H9 (cell line): Measurements from ENCODE around the gene MRPL34. TPM values are rescaled to one million over a fixed set of nuclear protein-coding genes. Genes with fewer than 3 reads are reported as not detected.
A peak's percentile ranks its signal among the peaks of the same experiment; 100 is the strongest.

Experiments used
- DNase-seq: peaks from one replicate; pipeline ENCODE4 v3.0.0-alpha.2; 2017
- H2AFZ ChIP-seq: one replicate; pipeline ENCODE4 v1.6.1; 2013; ENCODE audit warnings: mild to moderate bottlenecking, low read length, control low read depth, moderate library complexity
- H2AK5ac ChIP-seq: 2 replicates; pipeline ENCODE4 v1.6.1; 2013; ENCODE audit warnings: low read length, control low read depth, mixed read lengths; ENCODE audit not compliant: insufficient read length
- H2BK120ac ChIP-seq: one replicate; pipeline ENCODE4 v1.6.1; 2013; ENCODE audit warnings: low read depth, mild to moderate bottlenecking, low read length, control low read depth, inconsistent platforms; ENCODE audit not compliant: poor library complexity, severe bottlenecking
- H2BK12ac ChIP-seq: 2 replicates; pipeline ENCODE4 v1.6.1; 2013; ENCODE audit warnings: low read length, control low read depth, mixed read lengths, low read depth; ENCODE audit not compliant: insufficient read length
- H2BK15ac ChIP-seq: 2 replicates; pipeline ENCODE4 v1.6.1; 2013; ENCODE audit warnings: low read depth, low read length, control low read depth
- H2BK20ac ChIP-seq: one replicate; pipeline ENCODE4 v1.6.1; 2013; ENCODE audit warnings: low read depth, mild to moderate bottlenecking, low read length, control low read depth, inconsistent platforms; ENCODE audit not compliant: poor library complexity, severe bottlenecking
- H2BK5ac ChIP-seq: 2 replicates; pipeline ENCODE4 v1.6.1; 2013; ENCODE audit warnings: low read length, control low read depth, mixed read lengths; ENCODE audit not compliant: insufficient read length
- H3K14ac ChIP-seq: 2 replicates; pipeline ENCODE4 v1.6.1; 2013; ENCODE audit warnings: low read length, control low read depth; ENCODE audit not compliant: insufficient read depth
- H3K18ac ChIP-seq: 2 replicates; pipeline ENCODE4 v1.6.1; 2013; ENCODE audit warnings: low read depth, mild to moderate bottlenecking, mixed read lengths, low read length, control low read depth; ENCODE audit not compliant: insufficient read length
- H3K23ac ChIP-seq: 2 replicates; pipeline ENCODE4 v1.6.1; 2013; ENCODE audit warnings: low read length, control low read depth, mixed read lengths, low read depth; ENCODE audit not compliant: insufficient read length
- H3K23me2 ChIP-seq: 2 replicates; pipeline ENCODE4 v1.6.1; 2013; ENCODE audit warnings: low read depth, mild to moderate bottlenecking, mixed read lengths, low read length, control low read depth; ENCODE audit not compliant: insufficient read length, poor library complexity, severe bottlenecking
- H3K27ac ChIP-seq: 2 replicates; pipeline ENCODE4 v1.5.1; 2013; ENCODE audit warnings: low read length, control low read depth, mixed read lengths, low read depth; ENCODE audit not compliant: insufficient read length
- H3K27me3 ChIP-seq: 2 replicates; pipeline ENCODE4 v1.6.1; 2013; ENCODE audit warnings: low read length, control low read depth, inconsistent platforms; ENCODE audit not compliant: insufficient read depth
- H3K4ac ChIP-seq: 2 replicates; pipeline ENCODE4 v1.6.1; 2013; ENCODE audit warnings: low read depth, mild to moderate bottlenecking, control low read depth, inconsistent platforms, low read length, moderate library complexity
- H3K4me1 ChIP-seq: 2 replicates; pipeline ENCODE4 v1.6.1; 2013; ENCODE audit warnings: low read length, control low read depth, inconsistent platforms; ENCODE audit not compliant: insufficient read depth
- H3K4me2 ChIP-seq: 2 replicates; pipeline ENCODE4 v1.6.1; 2013; ENCODE audit warnings: low read length, control low read depth, mixed read lengths; ENCODE audit not compliant: insufficient read length, insufficient read depth
- H3K56ac ChIP-seq: 2 replicates; pipeline ENCODE4 v1.6.1; 2013; ENCODE audit warnings: low read depth, mild to moderate bottlenecking, mixed read lengths, low read length, control low read depth; ENCODE audit not compliant: insufficient read length
- H3K79me1 ChIP-seq: 2 replicates; pipeline ENCODE4 v1.6.1; 2013; ENCODE audit warnings: low read depth, mild to moderate bottlenecking, moderate library complexity, low read length, control low read depth, inconsistent platforms; ENCODE audit not compliant: insufficient read depth, poor library complexity, severe bottlenecking
- H3K79me2 ChIP-seq: 2 replicates; pipeline ENCODE4 v1.6.1; 2013; ENCODE audit warnings: low read length, control low read depth, inconsistent platforms; ENCODE audit not compliant: insufficient read depth
- H3K9ac ChIP-seq: 2 replicates; pipeline ENCODE4 v1.6.1; 2013; ENCODE audit warnings: low read length, control low read depth, mixed read lengths; ENCODE audit not compliant: insufficient read length; ENCODE audit errors: extremely low read depth
- H3K9me3 ChIP-seq: one replicate; pipeline ENCODE4 v1.6.1; 2013; ENCODE audit warnings: low read depth, low read length, inconsistent platforms; ENCODE audit not compliant: control insufficient read depth
- H3T11ph ChIP-seq: one replicate; pipeline ENCODE4 v1.6.1; 2013; ENCODE audit warnings: mild to moderate bottlenecking, low read length, control low read depth, inconsistent platforms
- H4K20me1 ChIP-seq: one replicate; pipeline ENCODE4 v1.6.1; 2013; ENCODE audit not compliant: control insufficient read depth, insufficient read length, insufficient read depth
- H4K5ac ChIP-seq: 2 replicates; pipeline ENCODE4 v1.6.1; 2013; ENCODE audit warnings: low read depth, mild to moderate bottlenecking, mixed read lengths, low read length, control low read depth; ENCODE audit not compliant: insufficient read length
- H4K8ac ChIP-seq: replicated peaks from 2 replicates; pipeline ENCODE4 v1.6.1; 2013; ENCODE audit warnings: low read length, control low read depth, mixed read lengths, low read depth; ENCODE audit not compliant: insufficient read length
- H4K91ac ChIP-seq: 2 replicates; pipeline ENCODE4 v1.6.1; 2013; ENCODE audit warnings: low read depth, mild to moderate bottlenecking, moderate library complexity, mixed read lengths, low read length, control low read depth; ENCODE audit not compliant: insufficient read length
- H3K27ac Mint-ChIP-seq, 3 experiments: 2 replicates in 2 of 3; 3 replicates in 1 of 3; pipeline ENCODE4 v1.8.0; 2020 to 2021; ENCODE audit warnings: mixed read lengths in 3 of 3, mild to moderate bottlenecking in 1 of 3, moderate library complexity in 1 of 3
- H3K27me3 Mint-ChIP-seq: 2 replicates; pipeline ENCODE4 v1.8.0; 2021; ENCODE audit warnings: low read depth, mild to moderate bottlenecking, moderate library complexity, mixed read lengths
- H3K36me3 Mint-ChIP-seq, 3 experiments: 2 replicates in 2 of 3; 3 replicates in 1 of 3; pipeline ENCODE4 v1.8.0; 2020 to 2021; ENCODE audit warnings: low read depth in 3 of 3, mixed read lengths in 3 of 3; ENCODE audit not compliant: insufficient read depth in 1 of 3
- H3K4me1 Mint-ChIP-seq, 2 experiments: 2 replicates each; pipeline ENCODE4 v1.8.0; 2020; ENCODE audit warnings: mixed read lengths in 2 of 2
- H3K4me3 Mint-ChIP-seq, 2 experiments: 2 replicates in 1 of 2; 3 replicates in 1 of 2; pipeline ENCODE4 v1.8.0; 2020 to 2021; ENCODE audit warnings: mild to moderate bottlenecking in 2 of 2, mixed read lengths in 2 of 2, moderate library complexity in 1 of 2
- H3K9me3 Mint-ChIP-seq, 2 experiments: 2 replicates in 1 of 2; 3 replicates in 1 of 2; pipeline ENCODE4 v1.8.0; 2020; ENCODE audit warnings: mild to moderate bottlenecking in 2 of 2, mixed read lengths in 2 of 2, moderate library complexity in 1 of 2
- WGBS: extraction: QIAGEN DNeasy Blood & Tissue Kit; methylation state at CpG from one replicate; pipeline ENCODE4 v1.1.7; 2013; ENCODE audit warnings: missing lambda C conversion rate, low lambda C conversion rate, mixed read lengths; ENCODE audit not compliant: insufficient read length; ENCODE audit errors: extremely low coverage; 5-methylcytosine and 5-hydroxymethylcytosine counted together
- total RNA-seq: library from RNA; stranded (reverse); gene quantifications from 2 replicates; pipeline ENCODE4 v1.2.1, GENCODE V29; 2021
- TF ChIP-seq, protein P1 (sequence below): fragments of 200-600 bp; sonication (generic); conservative IDR thresholded peaks from 3 replicates; pipeline ENCODE4 v1.8.0; 2021; ENCODE audit warnings: antibody characterized with exemption, mild to moderate bottlenecking

Gene MRPL34
- total RNA-seq, 1 experiment from 2014 or later = 84.6 TPM

DNA sequence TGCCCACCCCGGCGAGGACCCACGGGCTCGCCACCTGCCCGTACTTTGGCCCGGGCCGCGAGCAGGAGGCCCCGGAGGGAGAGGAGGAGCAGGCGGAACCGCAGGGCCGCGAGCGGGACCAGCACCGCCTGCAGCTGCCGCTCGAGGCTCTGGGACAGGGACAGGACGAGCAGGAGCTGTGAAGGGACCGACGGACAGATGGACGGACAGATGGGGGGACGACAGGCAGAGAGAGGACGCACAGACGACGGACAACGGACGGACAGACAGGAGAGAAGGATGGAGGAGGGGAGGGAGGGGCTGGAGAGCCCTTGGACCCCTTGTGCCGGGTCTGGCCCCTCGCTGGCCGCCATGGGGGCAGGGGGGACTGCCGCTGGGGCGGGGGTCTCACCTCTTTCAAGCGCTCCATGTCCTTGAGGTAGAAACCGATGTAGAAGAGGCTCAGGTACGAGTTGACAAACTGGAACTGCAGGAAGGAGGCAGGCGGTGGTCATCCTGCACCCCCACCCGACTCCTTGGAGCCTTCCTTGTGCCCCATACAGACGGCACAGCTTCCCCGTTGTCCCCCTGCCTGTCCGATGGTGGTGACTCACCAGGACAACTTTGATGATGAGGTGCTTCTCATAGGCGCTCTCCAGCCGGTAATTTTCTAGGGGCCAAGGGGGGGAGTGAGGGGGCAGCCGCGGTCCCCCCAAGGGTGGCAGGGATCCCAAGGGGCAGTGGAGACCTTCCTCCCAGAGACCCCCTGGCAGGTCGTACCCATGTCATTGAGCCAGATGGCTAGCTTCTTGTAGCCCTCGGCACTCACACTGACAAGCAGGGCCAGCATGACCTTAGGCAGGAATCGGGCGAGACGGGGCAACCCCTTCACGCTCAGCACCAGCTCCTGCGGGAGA, 23.9 kb downstream of the MRPL34 start:
- Mint-ChIP-seq H3K36me3 (peaks cover 13 to 45% (median 34%) of the 10 kb centered on the region in 3 experiments), H3K27me3 (peaks cover 6% of the 10 kb centered on the region), H3K9me3 (no peaks in the 10 kb centered on the region; a peak in 1 of 5 replicates), H3K27ac (peak overlapping the region in 1 of 3 experiments; percentile 84; a peak in 1 of 7 replicates), H3K4me1 (peaks cover 11 to 35% of the 10 kb centered on the region in 2 experiments), H3K4me3 (peak overlapping the region; percentile 52 to 75)
- H2AFZ ChIP-seq = no peak overlapping the region
- no peak overlapping the region for H3K56ac ChIP-seq
- no peak overlapping the region for H3K9ac ChIP-seq
- H3K4ac ChIP-seq = no peak overlapping the region
- H3K23me2 ChIP-seq = peaks cover 13% of the 10 kb centered on the region
- no peak overlapping the region for H3K18ac ChIP-seq
- no peak overlapping the region for H4K8ac ChIP-seq
- H3K23ac ChIP-seq = no peak overlapping the region
- H3K79me2 ChIP-seq = no peaks in the 10 kb centered on the region
- no peak overlapping the region for H3K27ac ChIP-seq
- H3K27me3 ChIP-seq = no peaks in the 10 kb centered on the region
- H2BK120ac ChIP-seq = no peak overlapping the region
- no peak overlapping the region for H2BK20ac ChIP-seq
- H3K14ac ChIP-seq = no peak overlapping the region
- no peaks in the 10 kb centered on the region for H3K79me1 ChIP-seq
- H2BK15ac ChIP-seq = no peak overlapping the region
- no peak overlapping the region for H3K4me2 ChIP-seq
- WGBS = no CpG with 5 or more reads among the region's 51 CpGs
- TF ChIP-seq, protein P1, sequence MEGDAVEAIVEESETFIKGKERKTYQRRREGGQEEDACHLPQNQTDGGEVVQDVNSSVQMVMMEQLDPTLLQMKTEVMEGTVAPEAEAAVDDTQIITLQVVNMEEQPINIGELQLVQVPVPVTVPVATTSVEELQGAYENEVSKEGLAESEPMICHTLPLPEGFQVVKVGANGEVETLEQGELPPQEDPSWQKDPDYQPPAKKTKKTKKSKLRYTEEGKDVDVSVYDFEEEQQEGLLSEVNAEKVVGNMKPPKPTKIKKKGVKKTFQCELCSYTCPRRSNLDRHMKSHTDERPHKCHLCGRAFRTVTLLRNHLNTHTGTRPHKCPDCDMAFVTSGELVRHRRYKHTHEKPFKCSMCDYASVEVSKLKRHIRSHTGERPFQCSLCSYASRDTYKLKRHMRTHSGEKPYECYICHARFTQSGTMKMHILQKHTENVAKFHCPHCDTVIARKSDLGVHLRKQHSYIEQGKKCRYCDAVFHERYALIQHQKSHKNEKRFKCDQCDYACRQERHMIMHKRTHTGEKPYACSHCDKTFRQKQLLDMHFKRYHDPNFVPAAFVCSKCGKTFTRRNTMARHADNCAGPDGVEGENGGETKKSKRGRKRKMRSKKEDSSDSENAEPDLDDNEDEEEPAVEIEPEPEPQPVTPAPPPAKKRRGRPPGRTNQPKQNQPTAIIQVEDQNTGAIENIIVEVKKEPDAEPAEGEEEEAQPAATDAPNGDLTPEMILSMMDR = no peak
- H3K9me3 ChIP-seq = no peaks in the 10 kb centered on the region
- no peak overlapping the region for H2BK5ac ChIP-seq
- H2AK5ac ChIP-seq = no peak overlapping the region
- no peak overlapping the region for H4K91ac ChIP-seq
- no peak overlapping the region for H3T11ph ChIP-seq
- no peak overlapping the region for H4K5ac ChIP-seq
- no peak overlapping the region for H2BK12ac ChIP-seq
- H3K4me1 ChIP-seq = no peaks in the 10 kb centered on the region
- DNase-seq = no peak
- H4K20me1 ChIP-seq = no peaks in the 10 kb centered on the region
